GM12878 (cell line): ENCODE results near the gene FNIP1.

Experiments
- ATF7 ChIP-seq: fragments of 450-650 bp; IDR thresholded peaks from 2 replicates; pipeline ENCODE4 v1.6.1; 2016; ENCODE audit warnings: low read depth, mild to moderate bottlenecking
- CTCF ChIP-seq, 3 experiments: IDR thresholded peaks in 2 of 3; conservative IDR thresholded peaks in 1 of 3; 2 replicates each; pipeline ENCODE4 v1.5.1; 2011; ENCODE audit warnings: low read depth in 3 of 3, low read length in 3 of 3, mild to moderate bottlenecking in 3 of 3, control low read depth in 2 of 3, moderate library complexity in 2 of 3, inconsistent platforms in 1 of 3, mixed read lengths in 1 of 3; ENCODE audit not compliant: control insufficient read depth in 2 of 3, insufficient read depth in 1 of 3; ENCODE audit errors: extremely low read depth in 1 of 3
- EZH2 ChIP-seq: IDR thresholded peaks from 2 replicates; pipeline ENCODE4 v1.6.1; 2012; ENCODE audit warnings: low read depth, mild to moderate bottlenecking, control low read depth, inconsistent platforms, low read length, borderline replicate concordance; ENCODE audit not compliant: control insufficient read depth
- FOS ChIP-seq: IDR thresholded peaks from 3 replicates; pipeline ENCODE4 v1.6.1; 2011; ENCODE audit warnings: borderline replicate concordance; ENCODE audit not compliant: insufficient read length; ENCODE audit errors: extremely low read depth
- SUPT20H ChIP-seq: IDR thresholded peaks from 2 replicates; pipeline ENCODE4 v1.6.1; 2011; ENCODE audit warnings: low read depth, mild to moderate bottlenecking, low read length, moderate library complexity, borderline replicate concordance; ENCODE audit not compliant: control insufficient read depth

DNA sequence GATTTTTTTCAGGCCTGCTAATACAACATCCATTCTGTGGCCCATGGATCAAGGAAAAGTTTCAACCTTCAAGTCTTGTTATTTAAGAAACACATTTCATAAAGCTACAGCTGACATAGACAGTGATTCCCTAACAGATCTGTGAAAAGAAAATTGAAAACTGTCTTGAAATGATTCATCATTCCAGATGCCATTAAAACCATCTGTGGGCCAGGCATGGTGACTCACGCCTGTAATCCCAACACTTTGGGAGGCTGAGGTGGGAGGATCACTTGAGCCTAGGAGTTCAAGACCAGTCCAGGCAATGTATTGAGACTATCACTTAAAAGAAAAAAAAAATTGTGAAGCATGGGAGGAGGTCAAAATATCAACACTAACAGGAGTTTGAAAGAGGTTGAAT lies 167.8 kb downstream of the FNIP1 start:
- TF ChIP-seq SUPT20H, result no peak
- TF ChIP-seq CTCF (IDR thresholded peaks at IDR 0.05 in 2 of 3, conservative IDR thresholded peaks at IDR 0.05 in 1 of 3; ENCODE audit: control insufficient read depth in 2 of 3, extremely low read depth in 1 of 3, insufficient read depth in 1 of 3, low read depth in 3 of 3, low read length in 3 of 3), result no peak
- no peak for TF ChIP-seq EZH2
- TF ChIP-seq ATF7, result no peak
- no peak for TF ChIP-seq FOS
